Sigmoid colon (tissue), 7 donors: ENCODE measurements around the gene PRDX1. TPM values are rescaled to one million over a fixed set of nuclear protein-coding genes. Genes with fewer than 3 reads are reported as not detected.

Experiments used
- DNase-seq: peaks from one replicate; pipeline ENCODE4 v3.0.0-alpha.2; 2019
- H3K27ac ChIP-seq, 4 donors: fragments of 200-600 bp; sonication (generic); one replicate each; pipeline ENCODE4 v1.5.1; 2016 to 2019; ENCODE audit warnings: mild to moderate bottlenecking in 1 of 4
- H3K27me3 ChIP-seq, 3 donors: fragments of 200-600 bp; sonication (generic); one replicate each; pipeline ENCODE4 v1.5.1; 2019; ENCODE audit warnings: mild to moderate bottlenecking in 1 of 3
- H3K36me3 ChIP-seq, 4 donors: fragments of 200-600 bp; sonication (generic); one replicate each; pipeline ENCODE4 v1.5.1; 2016 to 2019
- H3K4me1 ChIP-seq, 4 donors: fragments of 200-600 bp; sonication (generic); one replicate each; pipeline ENCODE4 v1.5.1; 2017 to 2019
- H3K4me3 ChIP-seq, 4 donors: fragments of 200-600 bp; sonication (generic); one replicate each; pipeline ENCODE4 v1.5.1; 2017 to 2019; ENCODE audit warnings: mild to moderate bottlenecking in 2 of 4, moderate library complexity in 1 of 4
- H3K9me3 ChIP-seq, 4 donors: fragments of 200-600 bp in 3 of 4; sonication (generic) in 3 of 4; one replicate each; pipeline versions ENCODE4 v1.5.1 to v1.6.1; 2013 to 2019
- CTCF ChIP-seq, 4 experiments: fragments of 450-650 bp in 3 of 4; fragments of 200-600 bp in 1 of 4; IDR thresholded peaks; one replicate each; pipeline ENCODE4 v1.5.1; 2016 to 2019; ENCODE audit warnings: antibody characterized with exemption in 4 of 4, mild to moderate bottlenecking in 3 of 4, moderate library complexity in 2 of 4
- EP300 ChIP-seq, 4 donors: sonication (generic); formaldehyde crosslinking; IDR thresholded peaks; one replicate each; pipeline ENCODE4 v1.6.1; 2017; ENCODE audit warnings: antibody characterized with exemption in 4 of 4
- POLR2A ChIP-seq, 2 donors: fragments of 450-650 bp; IDR thresholded peaks; one replicate each; pipeline ENCODE4 v1.6.1; 2016; ENCODE audit warnings: antibody characterized with exemption in 2 of 2, mild to moderate bottlenecking in 2 of 2, moderate library complexity in 2 of 2
- POLR2AphosphoS5 ChIP-seq, 4 donors: sonication (generic); formaldehyde crosslinking; IDR thresholded peaks; one replicate each; pipeline ENCODE4 v1.6.1; 2017; ENCODE audit warnings: antibody characterized with exemption in 4 of 4
- WGBS, 2 donors: extraction: QIAGEN DNeasy Blood & Tissue Kit; methylation state at CpG; one replicate each; pipeline ENCODE4 v1.1.7; 2013; 5-methylcytosine and 5-hydroxymethylcytosine counted together
- intact Hi-C: fragments of 100-400 bp; cut with DNase I; formaldehyde crosslinking; loops from one replicate; pipeline ENCODE4 v1.15.1; 2023
- polyA plus RNA-seq, 3 donors: library from polyadenylated mRNA; stranded (reverse); fragments of 200-250 nt; gene quantifications; one replicate each; pipeline ENCODE4 v1.2.3, GENCODE V29; 2013
- total RNA-seq, 4 donors: library from RNA; depleted of rRNA; stranded (reverse); fragments of >200 nt; gene quantifications; one replicate each; pipeline ENCODE4 v1.1.0, GENCODE V29; 2016
- donor health status: healthy with polysubstance abuse.
- donor health status: Bipolar disorder and iron deficiency.
- donor health status: healthy.

PRDX1 gene
- total and polyA plus RNA-seq, 7 donors = 169 to 661 (median 257) TPM

GRCh38 chr1:45536886-45537285 is 15.2 kb upstream of the PRDX1 start:
- DNase-seq = no peak
- Histone ChIP-seq H3K4me3 (no peak overlapping the region), H3K9me3 (no peaks in the 10 kb centered on the region), H3K27ac (no peak overlapping the region), H3K36me3 (no peaks in the 10 kb centered on the region), H3K27me3 (no peaks in the 10 kb centered on the region), H3K4me1 (no peaks in the 10 kb centered on the region)
- WGBS, 2 donors = 66 to 72% methylated on average over 4 of the region's 4 CpGs
- no peak for TF ChIP-seq POLR2AphosphoS5 (IDR thresholded peaks at IDR 0.05)
- no peak for TF ChIP-seq EP300 (IDR thresholded peaks at IDR 0.05)
- no peak for TF ChIP-seq CTCF (IDR thresholded peaks at IDR 0.05)
- no peak for TF ChIP-seq POLR2A (IDR thresholded peaks at IDR 0.05)
- intact Hi-C loops = no loop called here

DNA sequence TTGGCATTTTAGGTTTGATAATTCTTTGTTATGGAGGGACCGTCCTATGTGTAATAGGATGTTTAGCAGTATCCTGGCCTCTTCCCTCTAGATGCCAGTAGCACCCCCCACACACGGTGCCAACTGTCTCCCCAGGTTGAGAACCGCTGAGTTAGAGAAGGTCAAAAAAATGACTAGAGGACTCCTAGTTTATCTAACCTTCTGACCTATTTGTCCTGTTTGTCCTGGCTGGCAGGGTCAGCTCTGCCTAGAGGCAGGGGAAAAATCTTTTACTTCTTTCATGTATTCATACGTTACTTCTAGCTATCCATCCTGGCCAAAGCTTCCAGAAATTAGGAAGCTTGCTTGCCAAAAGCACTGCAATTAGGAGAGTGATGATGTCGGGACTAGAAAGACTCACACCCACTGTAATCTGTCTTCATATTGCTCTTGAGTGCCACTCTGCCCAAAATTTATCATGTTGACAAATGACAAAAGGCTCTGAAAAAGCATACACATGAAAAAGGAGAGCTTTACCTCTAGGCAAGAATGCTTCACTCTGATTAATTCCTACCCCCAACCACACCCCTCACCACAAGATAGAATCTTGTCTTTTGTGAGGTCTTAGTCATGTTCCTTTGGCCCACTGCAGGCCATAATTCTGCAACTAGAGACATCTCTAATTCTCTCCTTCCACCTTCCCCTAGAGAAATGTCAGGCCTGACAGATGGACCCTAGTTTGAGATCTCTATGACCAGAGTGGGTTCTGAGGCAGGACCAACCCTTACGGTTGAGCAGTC is 14.5 kb upstream of the PRDX1 start:
- no peak for TF ChIP-seq EP300 (IDR thresholded peaks at IDR 0.05)
- TF ChIP-seq POLR2A (IDR thresholded peaks at IDR 0.05) = no peak
- TF ChIP-seq CTCF (IDR thresholded peaks at IDR 0.05) = no peak
- no peak for TF ChIP-seq POLR2AphosphoS5 (IDR thresholded peaks at IDR 0.05)
- Histone ChIP-seq H3K36me3 (no peaks in the 10 kb centered on the region), H3K27me3 (no peaks in the 10 kb centered on the region), H3K4me3 (no peak overlapping the region), H3K4me1 (no peaks in the 10 kb centered on the region), H3K27ac (no peak overlapping the region), H3K9me3 (no peaks in the 10 kb centered on the region)
- no peak for DNase-seq
- intact Hi-C loops = no loop called here
- WGBS, 2 donors = 80 to 85% methylated on average over 6 of the region's 6 CpGs

DNA sequence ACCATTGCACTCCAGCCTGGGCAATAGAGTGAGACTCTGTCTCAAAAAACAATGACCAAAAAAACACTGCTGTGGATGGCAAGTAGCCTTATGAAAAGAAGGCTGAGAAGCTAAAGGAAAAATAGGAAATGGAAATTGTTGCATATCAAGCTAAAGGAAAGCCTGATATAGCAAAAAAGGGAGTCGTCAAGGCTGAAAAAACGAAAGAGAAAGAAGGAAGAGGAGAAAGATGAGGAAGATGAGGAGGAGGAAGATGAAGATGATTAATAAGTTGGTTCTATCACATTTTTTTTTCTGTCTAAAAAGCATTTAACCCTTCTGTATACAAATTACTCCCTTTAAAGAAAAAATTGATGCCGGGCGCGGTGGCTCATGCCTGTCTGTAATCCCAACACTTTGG is 10.2 kb upstream of the PRDX1 start:
- H3K36me3 ChIP-seq = no peaks in the 10 kb centered on the region
- H3K27ac ChIP-seq = no peak overlapping the region
- intact Hi-C loops = no loop called here
- H3K4me3 ChIP-seq = no peak overlapping the region
- no peaks in the 10 kb centered on the region for H3K4me1 ChIP-seq
- no peaks in the 10 kb centered on the region for H3K9me3 ChIP-seq
- TF ChIP-seq POLR2A (IDR thresholded peaks at IDR 0.05) = no peak
- TF ChIP-seq CTCF (IDR thresholded peaks at IDR 0.05) = no peak
- TF ChIP-seq POLR2AphosphoS5 (IDR thresholded peaks at IDR 0.05) = no peak
- TF ChIP-seq EP300 (IDR thresholded peaks at IDR 0.05) = no peak
- WGBS, 2 donors = 85% methylated on average over 5 of the region's 5 CpGs
- no peak for DNase-seq
- H3K27me3 ChIP-seq = no peaks in the 10 kb centered on the region

GRCh38 chr1:45530632-45531135 is 9.0 kb upstream of the PRDX1 start:
- H3K27ac ChIP-seq = no peak overlapping the region
- no peaks in the 10 kb centered on the region for H3K9me3 ChIP-seq
- no peaks in the 10 kb centered on the region for H3K4me1 ChIP-seq
- H3K36me3 ChIP-seq = no peaks in the 10 kb centered on the region
- 97% methylated on average over 11 of the region's 11 CpGs for WGBS, 2 donors
- intact Hi-C loops = no loop called here
- no peak overlapping the region for H3K4me3 ChIP-seq
- DNase-seq = no peak
- no peak for TF ChIP-seq POLR2A (IDR thresholded peaks at IDR 0.05)
- no peak for TF ChIP-seq POLR2AphosphoS5 (IDR thresholded peaks at IDR 0.05)
- TF ChIP-seq CTCF (IDR thresholded peaks at IDR 0.05) = no peak
- no peak for TF ChIP-seq EP300 (IDR thresholded peaks at IDR 0.05)
- no peaks in the 10 kb centered on the region for H3K27me3 ChIP-seq
